H1 (cell line): Measurements from ENCODE around the gene GSDME. TPM values are rescaled to one million over a fixed set of nuclear protein-coding genes. Genes with fewer than 3 reads are reported as not detected.
"Not testable (repeated sequence)": the region's sequence is repeated elsewhere in the genome, so short reads cannot be mapped to it uniquely, and the experiment has no call there.

Experiments
- CTCF ChIA-PET: fragments of 300-600 bp; sonication (Branson Sonifier 250); formaldehyde crosslinking; loops from one replicate; lab custom pipeline; 2021; ENCODE audit not compliant: partially characterized antibody; lab: Charles Lee
- POLR2A ChIA-PET: fragments of 300-600 bp; sonication (Branson Sonifier 250); formaldehyde crosslinking; loops from one replicate; lab custom pipeline; 2021; ENCODE audit warnings: inconsistent platforms; ENCODE audit not compliant: partially characterized antibody; lab: Charles Lee
- DNase-seq, 2 experiments: peaks; one replicate each; pipeline versions ENCODE4 v3.0.0 to v3.0.0-alpha.2; 2010 to 2022; ENCODE audit warnings: low spot score in 2 of 2, low read depth in 1 of 2, mixed read lengths in 1 of 2
- FAIRE-seq: peaks from 2 replicates; lab custom pipeline; 2011; peaks lifted over from hg19 to GRCh38; lab: Jason Lieb, UNC
- H2AFZ ChIP-seq: 2 replicates; pipeline ENCODE4 v1.8.1; 2012; ENCODE audit warnings: low read length, inconsistent platforms
- H2AK5ac ChIP-seq: 2 replicates; pipeline ENCODE4 v1.6.1; 2013; ENCODE audit warnings: low read depth, low read length
- H2BK120ac ChIP-seq: replicated peaks from 2 replicates; pipeline ENCODE3; 2013; ENCODE audit warnings: low read depth, low read length, inconsistent platforms
- H2BK12ac ChIP-seq: 2 replicates; pipeline ENCODE4 v1.6.1; 2013; ENCODE audit warnings: low read depth, low read length
- H2BK15ac ChIP-seq: 2 replicates; pipeline ENCODE4 v1.6.1; 2013; ENCODE audit warnings: low read length
- H2BK20ac ChIP-seq: 2 replicates; pipeline ENCODE4 v1.6.1; 2013; ENCODE audit warnings: low read length
- H2BK5ac ChIP-seq: 2 replicates; pipeline ENCODE4 v1.6.1; 2013; ENCODE audit warnings: low read depth, low read length
- H3K14ac ChIP-seq: 2 replicates; pipeline ENCODE4 v1.6.1; 2013; ENCODE audit warnings: inconsistent platforms; ENCODE audit not compliant: insufficient read length
- H3K18ac ChIP-seq: 2 replicates; pipeline ENCODE4 v1.6.1; 2013; ENCODE audit warnings: low read length; ENCODE audit errors: extremely low read depth
- H3K23ac ChIP-seq: 2 replicates; pipeline ENCODE4 v1.6.1; 2013; ENCODE audit warnings: inconsistent platforms; ENCODE audit not compliant: insufficient read length
- H3K23me2 ChIP-seq: 2 replicates; pipeline ENCODE4 v1.6.1; 2013; ENCODE audit warnings: low read depth, low read length
- H3K27ac ChIP-seq: 2 replicates; pipeline ENCODE4 v1.6.1; 2011; ENCODE audit warnings: low read depth, low read length, inconsistent platforms
- H3K27me3 ChIP-seq, 4 experiments: replicated peaks in 1 of 4; 1 replicate in 1 of 4; 2 replicates in 3 of 4; pipeline versions ENCODE4 v1.6.1 to v1.8.1; 2011 to 2013; ENCODE audit warnings: low read length in 3 of 4, mild to moderate bottlenecking in 3 of 4, inconsistent platforms in 2 of 4, mixed read lengths in 2 of 4, moderate library complexity in 1 of 4; ENCODE audit not compliant: control insufficient read depth in 3 of 4, insufficient read depth in 3 of 4; ENCODE audit errors: extremely low read depth in 1 of 4
- H3K36me3 ChIP-seq, 4 experiments: 2 replicates each; pipeline versions ENCODE4 v1.6.1 to v1.8.1; 2011 to 2013; ENCODE audit warnings: mild to moderate bottlenecking in 4 of 4, low read length in 3 of 4, moderate library complexity in 2 of 4, control low read depth in 1 of 4, inconsistent platforms in 1 of 4; ENCODE audit not compliant: insufficient read depth in 4 of 4, control insufficient read depth in 2 of 4
- H3K4ac ChIP-seq: replicated peaks from 2 replicates; pipeline ENCODE3; 2013; ENCODE audit warnings: low read length, low read depth, mixed read lengths, inconsistent platforms; ENCODE audit not compliant: insufficient read length
- H3K4me1 ChIP-seq, 4 experiments: replicated peaks in 1 of 4; 1 replicate in 1 of 4; 2 replicates in 3 of 4; pipeline versions ENCODE4 v1.6.1 to v1.8.1; 2011 to 2013; ENCODE audit warnings: low read length in 3 of 4, inconsistent platforms in 2 of 4, mixed read lengths in 1 of 4; ENCODE audit not compliant: insufficient read depth in 4 of 4, control insufficient read depth in 3 of 4
- H3K4me2 ChIP-seq, 2 experiments: 2 replicates each; pipeline versions ENCODE4 v1.6.1 to v1.8.1; 2011 to 2013; ENCODE audit warnings: low read depth in 2 of 2, low read length in 2 of 2, control low read depth in 1 of 2, inconsistent platforms in 1 of 2, mild to moderate bottlenecking in 1 of 2; ENCODE audit not compliant: insufficient read depth in 1 of 2
- H3K4me3 ChIP-seq, 4 experiments: fragments of 200-600, 300-600 bp in 1 of 4; sonication (generic), shearing (Covaris generic), sonication (Bioruptor Twin) in 1 of 4; 2 replicates each; pipeline versions ENCODE4 v1.5.1 to v1.8.1; 2011 to 2016; ENCODE audit warnings: low read length in 4 of 4, low read depth in 3 of 4, control low read depth in 2 of 4, inconsistent platforms in 2 of 4, mild to moderate bottlenecking in 2 of 4, mixed read lengths in 1 of 4, moderate library complexity in 1 of 4; ENCODE audit not compliant: insufficient read depth in 2 of 4; ENCODE audit errors: extremely low read depth in 1 of 4
- H3K56ac ChIP-seq: replicated peaks from 2 replicates; pipeline ENCODE3; 2013; ENCODE audit warnings: low read depth, mild to moderate bottlenecking, mixed read lengths, low read length, inconsistent platforms; ENCODE audit not compliant: insufficient read length
- H3K79me1 ChIP-seq: 2 replicates; pipeline ENCODE4 v1.6.1; 2013; ENCODE audit warnings: low read depth, low read length, control low read depth
- H3K79me2 ChIP-seq, 2 experiments: 2 replicates each; pipeline versions ENCODE4 v1.6.1 to v1.8.1; 2012 to 2013; ENCODE audit warnings: low read length in 2 of 2, mild to moderate bottlenecking in 2 of 2, inconsistent platforms in 1 of 2; ENCODE audit not compliant: insufficient read depth in 2 of 2, control insufficient read depth in 1 of 2
- H3K9ac ChIP-seq, 4 experiments: replicated peaks in 1 of 4; 1 replicate in 1 of 4; 2 replicates in 3 of 4; pipeline versions ENCODE4 v1.6.1 to v1.8.1; 2011 to 2013; ENCODE audit warnings: low read depth in 3 of 4, low read length in 3 of 4, control low read depth in 2 of 4, mild to moderate bottlenecking in 2 of 4, moderate library complexity in 2 of 4, inconsistent platforms in 1 of 4; ENCODE audit errors: extremely low read depth in 1 of 4
- H3K9me3 ChIP-seq, 2 experiments: 2 replicates each; pipeline versions ENCODE4 v1.6.1 to v1.8.1; 2012 to 2013; ENCODE audit warnings: mild to moderate bottlenecking in 2 of 2, moderate library complexity in 2 of 2, control low read depth in 1 of 2, inconsistent platforms in 1 of 2, low read depth in 1 of 2, low read length in 1 of 2, mixed read lengths in 1 of 2; ENCODE audit not compliant: insufficient read depth in 2 of 2
- H4K20me1 ChIP-seq, 2 experiments: replicated peaks in 1 of 2; 2 replicates each; pipeline versions ENCODE3 to v1.8.1; 2011 to 2013; ENCODE audit warnings: inconsistent platforms in 2 of 2, low read length in 2 of 2, mild to moderate bottlenecking in 1 of 2; ENCODE audit not compliant: insufficient read depth in 2 of 2, control insufficient read depth in 1 of 2
- H4K5ac ChIP-seq: 2 replicates; pipeline ENCODE4 v1.6.1; 2013; ENCODE audit warnings: low read length, low read depth, mixed read lengths, inconsistent platforms; ENCODE audit not compliant: insufficient read length
- H4K8ac ChIP-seq: 2 replicates; pipeline ENCODE4 v1.8.0; 2013; ENCODE audit warnings: mild to moderate bottlenecking, moderate library complexity, low read length, inconsistent platforms; ENCODE audit not compliant: insufficient read depth; ENCODE audit errors: extremely low read depth
- H4K91ac ChIP-seq: replicated peaks from 2 replicates; pipeline ENCODE3; 2013; ENCODE audit warnings: low read length, mixed read lengths, inconsistent platforms; ENCODE audit not compliant: insufficient read length
- WGBS, 2 experiments: shearing (Covaris generic) in 1 of 2; methylation state at CpG; one replicate each; pipeline versions ENCODE4 v1.1.6 to v1.1.7; 2013 to 2015; ENCODE audit warnings: low lambda C conversion rate in 2 of 2, mixed read lengths in 2 of 2, inconsistent platforms in 1 of 2, low coverage in 1 of 2, missing lambda C conversion rate in 1 of 2; ENCODE audit not compliant: insufficient replicate concordance in 2 of 2, insufficient coverage in 1 of 2, insufficient read length in 1 of 2; ENCODE audit errors: extremely low coverage in 1 of 2, missing lambda C conversion rate in 1 of 2; 5-methylcytosine and 5-hydroxymethylcytosine counted together
- polyA plus RNA-seq, 7 experiments: library from polyadenylated mRNA; depleted of rRNA in 3 of 7; stranded (reverse) in 5 of 7; unstranded in 2 of 7; fragments of >200 nt in 5 of 7; fragments of 200-250 nt in 2 of 7; gene quantifications; 1 replicate in 5 of 7; 2 replicates in 1 of 7; 4 replicates in 1 of 7; pipeline versions ENCODE4 v1.2.1 to v1.2.3, GENCODE V29; 2011 to 2013; ENCODE audit warnings: missing spikeins in 2 of 7, mixed read lengths in 2 of 7
- total RNA-seq: library from RNA; stranded (reverse); fragmentation: NEBNext Ultra II Directional; extraction: Animal tissue kit (Norgen Biotek cat#: 25700); gene quantifications from 2 replicates; pipeline ENCODE4 v1.2.1, GENCODE V29; 2021

GSDME gene
- total and polyA plus RNA-seq, 2 of the 8 experiments (the other 6 are each of a cell fraction or from before 2014, with no cell fraction given) = 5.4 to 7.6 TPM

DNA sequence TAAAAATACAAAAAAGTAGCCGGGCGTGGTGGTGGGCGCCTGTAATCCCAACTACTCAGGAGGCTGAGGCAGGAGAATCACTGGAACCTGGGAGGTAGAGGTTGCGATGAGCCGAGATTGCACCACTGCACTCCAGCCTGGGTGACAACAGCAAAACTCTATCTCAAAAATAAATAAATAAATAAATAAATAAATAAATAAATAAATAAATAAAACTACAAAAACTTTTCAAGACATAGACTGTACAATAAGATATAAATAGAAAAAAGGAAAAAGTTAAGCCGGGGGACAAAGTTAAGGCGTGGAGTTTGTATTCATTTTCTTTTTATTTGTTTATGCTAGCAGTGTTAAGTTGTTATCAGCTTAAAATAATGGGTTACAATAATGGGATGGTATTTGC lies 21.7 kb downstream of the GSDME start:
- H4K20me1 ChIP-seq, H3K79me1 ChIP-seq, H3K9me3 ChIP-seq, H2BK15ac ChIP-seq, H3K4me2 ChIP-seq, H4K5ac ChIP-seq, H4K91ac ChIP-seq, POLR2A ChIA-PET, H3K27me3 ChIP-seq, H2BK5ac ChIP-seq, H3K4me3 ChIP-seq, H3K36me3 ChIP-seq, H2BK20ac ChIP-seq, H3K23me2 ChIP-seq, H3K9ac ChIP-seq, H3K56ac ChIP-seq, H3K4ac ChIP-seq, H3K27ac ChIP-seq, CTCF ChIA-PET, FAIRE-seq, H4K8ac ChIP-seq, DNase-seq, H3K18ac ChIP-seq, H2BK120ac ChIP-seq, H2AK5ac ChIP-seq, H3K79me2 ChIP-seq, H3K23ac ChIP-seq, H3K4me1 ChIP-seq, H2AFZ ChIP-seq, H3K14ac ChIP-seq, H2BK12ac ChIP-seq: not testable (repeated sequence)
- 72% methylated on average over 7 of the region's 7 CpGs; no CpG with 5 or more reads in 1 of the 2 experiments for WGBS, 2 experiments
